T-helper 2 cell treated with Interferon-gamma antibody and Interleukin-4, amounts not matched to agents 5 μg/mL and 100 μg/mL, for 36 hours (primary cell): ENCODE measurements around the gene ATP2C2.
A peak's percentile ranks its signal among the peaks of the same experiment; 100 is the strongest.

Source experiments
- DNase-seq: peaks from one replicate; pipeline ENCODE4 v3.0.0; 2021; ENCODE audit warnings: low spot score
- H3K27ac Mint-ChIP-seq: one replicate; pipeline ENCODE4 v1.8.0; 2021; ENCODE audit warnings: mild to moderate bottlenecking, mixed read lengths
- H3K27me3 Mint-ChIP-seq: one replicate; pipeline ENCODE4 v1.8.0; 2021; ENCODE audit warnings: low read depth, mixed read lengths
- H3K36me3 Mint-ChIP-seq: one replicate; pipeline ENCODE4 v1.8.0; 2021; ENCODE audit warnings: low read depth, mixed read lengths
- H3K4me1 Mint-ChIP-seq: one replicate; pipeline ENCODE4 v1.8.0; 2021; ENCODE audit warnings: low read depth, mixed read lengths
- H3K4me3 Mint-ChIP-seq: one replicate; pipeline ENCODE4 v1.8.0; 2022; ENCODE audit warnings: mild to moderate bottlenecking, moderate library complexity, mixed read lengths
- H3K9me3 Mint-ChIP-seq: one replicate; pipeline ENCODE4 v1.8.0; 2021; ENCODE audit warnings: mixed read lengths

ATP2C2 gene

DNA sequence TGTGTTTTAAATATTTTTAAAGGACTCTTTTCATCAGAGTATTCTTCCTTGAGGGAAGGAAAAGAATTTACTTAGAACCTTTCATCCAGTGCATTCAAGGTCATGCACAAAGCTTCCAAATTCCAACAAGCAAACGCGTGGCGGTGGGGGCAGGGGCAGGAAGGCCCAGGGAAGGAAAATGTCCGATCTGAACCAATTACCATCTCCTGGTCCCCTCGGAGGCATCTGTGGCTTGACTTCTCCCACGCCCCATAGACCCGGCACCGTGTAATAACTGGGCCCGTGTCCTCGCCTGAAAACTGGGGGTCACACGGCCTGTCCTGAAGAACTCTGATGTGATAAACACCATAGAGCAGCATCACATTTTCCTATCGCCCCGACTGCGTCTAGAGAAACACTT is 117.8 kb downstream of the ATP2C2 start:
- DNase-seq, result no peak
- H3K4me1 Mint-ChIP-seq, result peaks cover 2% of the 10 kb centered on the region
- H3K4me3 Mint-ChIP-seq, result no peak overlapping the region
- no peaks in the 10 kb centered on the region for H3K27me3 Mint-ChIP-seq
- peaks cover 44% of the 10 kb centered on the region for H3K36me3 Mint-ChIP-seq
- H3K9me3 Mint-ChIP-seq, result no peaks in the 10 kb centered on the region
- no peak overlapping the region for H3K27ac Mint-ChIP-seq

DNA sequence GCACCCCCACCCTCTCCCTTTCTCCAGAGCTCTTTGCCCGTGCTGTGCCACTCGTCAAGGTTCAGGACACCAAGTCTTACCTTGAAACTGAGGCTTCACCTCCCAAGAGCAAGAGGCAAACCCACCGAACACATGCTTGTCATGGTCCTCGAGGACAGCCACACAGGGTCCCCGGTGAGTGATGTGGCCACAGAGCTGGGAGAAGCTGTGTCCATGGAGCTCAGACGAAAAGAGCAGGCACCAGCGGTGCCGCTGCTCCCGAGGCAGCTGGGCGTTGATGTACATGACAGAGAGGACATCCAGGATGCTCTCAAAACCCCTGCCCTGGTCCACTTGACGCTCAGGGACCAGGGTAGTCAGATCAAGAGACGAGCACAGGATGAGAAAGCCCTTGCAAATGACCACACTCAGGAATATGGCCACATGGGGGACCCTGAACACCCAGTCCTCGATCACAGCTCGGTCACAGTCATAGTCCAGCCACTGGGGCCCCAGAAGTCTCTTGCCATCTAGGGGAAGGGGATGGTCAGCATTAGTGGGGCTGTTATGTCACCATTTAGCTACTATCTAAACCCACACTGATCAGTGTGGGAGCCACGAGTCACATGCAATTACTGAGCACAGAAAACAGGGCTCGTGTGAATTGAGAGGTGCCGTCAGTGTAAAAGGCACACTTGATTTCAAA is 118.4 kb downstream of the ATP2C2 start:
- no peak overlapping the region for H3K4me3 Mint-ChIP-seq
- H3K36me3 Mint-ChIP-seq, result peaks cover 44% of the 10 kb centered on the region
- H3K27ac Mint-ChIP-seq, result no peak overlapping the region
- no peak for DNase-seq
- peaks cover 2% of the 10 kb centered on the region for H3K4me1 Mint-ChIP-seq
- no peaks in the 10 kb centered on the region for H3K27me3 Mint-ChIP-seq
- H3K9me3 Mint-ChIP-seq, result no peaks in the 10 kb centered on the region

DNA sequence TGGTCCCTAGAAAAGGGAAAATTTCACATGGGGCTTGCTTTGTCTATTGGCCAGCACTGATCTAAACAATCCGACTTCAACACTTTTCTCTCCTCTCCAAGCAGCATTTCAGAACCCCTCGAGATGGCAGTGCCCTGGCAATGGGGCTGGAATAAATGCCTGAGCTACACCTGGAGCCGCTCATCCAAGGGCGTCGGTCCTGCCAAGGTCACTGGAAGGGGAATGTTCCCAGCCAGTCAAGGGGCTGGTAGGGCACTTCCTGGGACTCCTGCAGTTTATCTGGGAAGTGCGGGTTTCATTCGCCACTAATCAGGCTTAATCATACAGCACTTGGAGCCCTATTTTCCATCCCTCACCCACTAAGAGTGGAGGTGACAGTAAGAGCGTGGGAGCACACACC is 119.0 kb downstream of the ATP2C2 start:
- no peak overlapping the region for H3K4me3 Mint-ChIP-seq
- H3K36me3 Mint-ChIP-seq, result peaks cover 47% of the 10 kb centered on the region

DNA sequence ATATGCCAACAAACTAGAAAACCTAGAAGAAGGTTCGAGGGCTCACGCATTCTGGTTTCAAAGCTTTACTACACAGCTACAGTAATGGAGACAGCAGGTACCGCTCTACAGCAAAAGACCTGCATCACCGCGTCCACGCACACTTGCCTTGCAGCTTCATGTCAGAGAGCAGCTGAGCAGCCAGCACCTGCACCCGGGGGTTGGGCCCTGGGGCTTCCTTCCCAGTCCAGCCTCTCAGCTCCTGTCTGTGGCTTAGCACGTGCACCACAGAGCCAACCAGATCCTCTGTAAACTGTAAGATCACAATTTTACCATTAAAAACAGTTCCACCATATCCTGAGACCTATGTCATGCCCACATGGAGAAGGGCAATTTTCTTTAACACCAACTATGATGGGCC is 120.8 kb downstream of the ATP2C2 start:
- DNase-seq, result no peak
- peaks cover 2% of the 10 kb centered on the region for H3K4me1 Mint-ChIP-seq
- H3K9me3 Mint-ChIP-seq, result peaks cover 6% of the 10 kb centered on the region
- no peaks in the 10 kb centered on the region for H3K27me3 Mint-ChIP-seq
- no peak overlapping the region for H3K4me3 Mint-ChIP-seq
- no peak overlapping the region for H3K27ac Mint-ChIP-seq
- H3K36me3 Mint-ChIP-seq, result peaks cover 58% of the 10 kb centered on the region

More for the DNA sequence above, 119.0 kb downstream of the ATP2C2 start:
- Mint-ChIP-seq H3K4me1 (peaks cover 2% of the 10 kb centered on the region), H3K27me3 (no peaks in the 10 kb centered on the region), H3K9me3 (no peaks in the 10 kb centered on the region), H3K27ac (no peak overlapping the region)
- no peak for DNase-seq

DNA sequence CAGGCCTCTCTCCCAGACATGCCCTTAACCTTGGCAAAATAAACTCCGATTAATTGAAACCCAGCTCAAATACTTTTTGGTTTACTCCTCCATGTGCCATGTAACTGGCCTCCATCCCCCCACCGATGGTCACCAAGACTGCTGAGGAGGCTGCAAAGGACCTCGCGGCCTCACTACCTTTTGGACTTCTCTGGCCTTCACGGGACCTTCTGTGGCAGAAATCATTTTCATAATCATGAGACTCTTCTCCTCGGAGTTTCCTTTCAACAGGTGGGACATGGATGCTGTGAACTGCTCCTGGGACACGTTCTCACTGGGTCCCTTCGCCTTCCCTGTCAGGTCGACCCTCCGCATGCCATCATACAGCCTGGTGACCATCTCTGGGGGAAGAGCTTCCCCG is 127.2 kb downstream of the ATP2C2 start:
- Mint-ChIP-seq H3K36me3 (peaks cover 75% of the 10 kb centered on the region), H3K4me1 (peaks cover 2% of the 10 kb centered on the region), H3K9me3 (peaks cover 16% of the 10 kb centered on the region), H3K27me3 (no peaks in the 10 kb centered on the region), H3K27ac (no peak overlapping the region), H3K4me3 (no peak overlapping the region)
- no peak for DNase-seq

DNA sequence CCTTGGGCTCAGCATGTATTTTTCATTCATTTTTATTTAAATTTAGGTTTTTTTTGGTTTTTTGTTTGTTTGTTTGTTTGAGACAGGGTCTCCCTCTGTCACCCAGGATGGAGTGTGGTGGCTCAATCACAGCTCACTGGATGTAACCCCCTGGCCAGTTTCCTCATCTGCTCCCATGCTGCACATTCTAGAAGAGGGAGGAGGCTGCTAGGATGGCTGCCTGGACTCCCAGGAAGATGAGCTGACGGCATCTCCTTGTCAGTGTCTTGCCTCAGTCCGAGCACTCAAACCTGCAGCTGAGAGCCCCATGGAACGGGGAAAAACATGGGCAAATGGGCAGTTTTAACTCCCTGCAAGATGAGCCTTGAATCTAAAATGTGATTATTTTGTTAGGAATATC is 128.7 kb downstream of the ATP2C2 start:
- Mint-ChIP-seq H3K9me3 (peaks cover 16% of the 10 kb centered on the region), H3K27me3 (no peaks in the 10 kb centered on the region), H3K4me1 (peaks cover 2% of the 10 kb centered on the region), H3K27ac (no peak overlapping the region), H3K4me3 (no peak overlapping the region), H3K36me3 (peaks cover 66% of the 10 kb centered on the region)
- DNase-seq, result no peak

DNA sequence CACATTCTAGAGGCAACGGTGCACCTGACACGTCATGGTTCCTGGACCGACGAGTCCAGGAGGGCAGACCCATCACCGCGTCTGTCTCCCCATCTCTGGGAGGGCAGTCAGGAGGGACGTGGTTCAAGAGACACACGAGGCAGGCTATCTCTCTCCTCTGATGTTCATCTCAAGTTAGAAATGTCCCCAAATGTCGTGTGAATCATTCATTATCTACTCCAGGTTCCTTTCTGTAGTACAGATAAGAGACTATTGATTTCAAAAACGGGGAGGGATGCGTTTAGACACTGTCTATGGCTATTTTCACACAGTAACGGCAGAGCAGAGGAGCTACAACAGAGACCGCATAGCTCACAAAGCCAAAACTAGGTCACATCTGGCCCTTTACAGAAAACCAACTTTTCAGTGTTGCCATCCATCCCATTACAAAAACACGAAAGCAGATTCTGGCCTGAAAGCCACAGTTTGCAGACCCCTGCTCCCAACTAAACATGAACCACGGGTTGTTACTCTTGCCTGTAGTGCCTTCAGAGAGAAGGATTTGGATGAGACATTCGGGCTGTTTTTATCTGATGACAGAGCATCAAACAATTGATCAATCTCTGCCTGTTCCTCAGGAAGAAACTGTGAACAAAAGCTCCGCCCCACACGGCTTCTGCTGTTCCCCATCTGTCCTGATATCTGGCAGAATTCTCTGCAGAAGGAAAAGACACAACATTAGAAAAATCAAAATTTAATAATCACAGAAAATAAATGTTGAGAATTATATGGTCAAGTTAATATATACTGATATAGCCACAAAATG is 129.3 kb downstream of the ATP2C2 start:
- Mint-ChIP-seq H3K4me1 (peaks cover 2% of the 10 kb centered on the region), H3K27me3 (no peaks in the 10 kb centered on the region), H3K36me3 (peaks cover 65% of the 10 kb centered on the region), H3K4me3 (no peak overlapping the region), H3K9me3 (peaks cover 16% of the 10 kb centered on the region), H3K27ac (no peak overlapping the region)
- no peak for DNase-seq

DNA sequence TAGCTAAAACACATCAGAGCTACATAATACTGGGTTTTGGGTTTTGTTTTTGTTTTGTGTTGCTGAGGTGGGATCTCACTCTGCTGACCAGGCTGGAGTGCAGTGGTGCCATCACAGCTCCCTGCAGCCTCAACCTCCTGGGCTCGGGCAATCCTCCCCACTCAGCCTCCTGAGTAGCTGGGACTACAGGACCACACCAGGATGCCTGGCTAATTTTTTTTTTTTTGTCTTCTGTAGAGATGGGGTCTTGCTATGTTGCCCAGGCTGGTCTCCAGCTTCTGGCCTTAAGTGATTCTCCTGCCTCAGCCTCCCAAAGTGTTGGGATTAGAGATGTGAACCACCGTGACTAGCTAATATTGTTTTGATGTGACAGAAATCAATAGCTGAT is 129.9 kb downstream of the ATP2C2 start:
- no peak overlapping the region for H3K27ac Mint-ChIP-seq
- peaks cover 2% of the 10 kb centered on the region for H3K4me1 Mint-ChIP-seq
- DNase-seq, result no peak
- H3K27me3 Mint-ChIP-seq, result no peaks in the 10 kb centered on the region
- H3K36me3 Mint-ChIP-seq, result peaks cover 59% of the 10 kb centered on the region
- H3K4me3 Mint-ChIP-seq, result no peak overlapping the region
- peaks cover 12% of the 10 kb centered on the region for H3K9me3 Mint-ChIP-seq

DNA sequence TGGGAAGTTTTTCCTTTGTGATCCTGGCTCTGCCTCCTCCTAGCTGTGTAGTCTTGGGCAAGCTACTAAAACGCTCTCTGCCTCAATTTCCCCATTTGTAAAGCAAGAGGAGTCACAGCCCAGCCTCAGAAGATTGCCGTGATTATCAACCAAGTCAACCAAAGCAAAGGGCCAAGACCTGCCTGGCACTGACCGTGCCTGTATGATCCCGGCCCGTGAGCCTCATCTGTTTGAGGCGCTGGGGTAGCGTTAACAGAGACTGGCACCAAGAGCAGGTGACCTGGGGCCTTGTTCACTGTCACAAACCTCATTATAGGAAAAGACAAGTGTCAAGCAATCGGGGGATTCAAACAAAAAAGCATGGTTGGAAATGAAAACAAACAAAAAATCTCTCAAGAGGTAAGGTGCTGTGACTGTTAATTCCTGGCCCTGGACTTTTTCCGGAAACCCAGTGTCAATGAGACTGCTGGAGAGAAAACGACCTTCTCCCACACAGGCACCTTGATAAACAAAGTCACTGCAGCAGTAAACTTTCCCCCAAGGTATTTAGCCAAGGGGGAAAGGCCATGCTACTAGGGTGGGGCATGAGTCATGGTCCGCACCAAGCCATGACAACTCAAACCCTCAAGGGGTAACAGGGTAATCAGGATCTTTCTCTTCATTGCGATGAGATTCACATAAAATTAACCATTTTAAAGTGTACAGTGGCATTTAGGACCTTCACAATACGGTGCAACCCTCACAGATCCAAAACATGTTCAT is 130.7 kb downstream of the ATP2C2 start:
- peaks cover 8% of the 10 kb centered on the region for H3K4me1 Mint-ChIP-seq
- H3K9me3 Mint-ChIP-seq, result peaks cover 10% of the 10 kb centered on the region
- no peak overlapping the region for H3K27ac Mint-ChIP-seq
- DNase-seq, result no peak
- no peak overlapping the region for H3K4me3 Mint-ChIP-seq
- peaks cover 52% of the 10 kb centered on the region for H3K36me3 Mint-ChIP-seq
- H3K27me3 Mint-ChIP-seq, result no peaks in the 10 kb centered on the region

DNA sequence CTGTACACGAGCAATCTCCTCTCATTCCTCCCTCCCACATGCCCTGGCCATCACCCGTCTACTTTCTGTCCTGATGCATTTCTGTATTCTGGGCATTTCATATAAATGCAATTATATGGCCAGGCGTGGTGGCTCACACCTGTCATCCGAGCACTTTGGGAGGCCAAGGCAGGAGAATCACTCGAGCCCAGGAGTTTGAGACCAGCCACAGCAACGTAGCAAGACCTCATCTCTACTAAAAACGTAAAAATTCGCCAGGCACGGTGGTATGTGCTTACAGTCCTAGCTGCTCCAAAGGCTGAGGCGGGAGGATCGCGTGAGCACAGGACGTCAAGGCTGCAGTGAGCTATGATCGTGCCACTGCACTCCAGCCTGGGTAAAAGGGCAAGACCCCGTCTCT is 131.3 kb downstream of the ATP2C2 start:
- DNase-seq, result no peak
- Mint-ChIP-seq H3K36me3 (peaks cover 46% of the 10 kb centered on the region), H3K9me3 (peaks cover 6% of the 10 kb centered on the region), H3K27me3 (no peaks in the 10 kb centered on the region), H3K27ac (no peak overlapping the region), H3K4me1 (peaks cover 9% of the 10 kb centered on the region), H3K4me3 (no peak overlapping the region)

DNA sequence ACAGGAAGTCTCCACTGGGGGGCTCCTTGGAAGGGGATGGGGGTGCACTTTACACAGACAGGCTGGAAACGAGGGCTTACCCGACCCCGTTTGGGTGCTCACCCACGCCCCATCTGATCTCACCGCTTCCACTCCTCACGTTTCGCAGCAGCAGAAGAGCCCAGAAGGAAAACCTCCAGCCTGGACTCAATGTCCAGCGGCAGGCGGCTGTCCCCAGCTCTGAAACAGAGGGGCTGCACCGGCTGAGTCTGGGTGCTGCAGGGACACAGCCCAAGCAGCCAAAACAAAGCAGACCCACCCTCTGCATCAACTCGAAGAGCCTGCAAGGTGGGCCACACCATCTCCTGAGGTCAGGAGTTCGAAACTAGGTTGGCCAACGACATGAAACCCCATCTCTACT is 132.2 kb downstream of the ATP2C2 start:
- Mint-ChIP-seq H3K4me3 (no peak overlapping the region), H3K4me1 (peaks cover 16% of the 10 kb centered on the region), H3K36me3 (peaks cover 39% of the 10 kb centered on the region), H3K27ac (no peak overlapping the region), H3K27me3 (no peaks in the 10 kb centered on the region), H3K9me3 (no peaks in the 10 kb centered on the region)
- DNase-seq, result no peak

DNA sequence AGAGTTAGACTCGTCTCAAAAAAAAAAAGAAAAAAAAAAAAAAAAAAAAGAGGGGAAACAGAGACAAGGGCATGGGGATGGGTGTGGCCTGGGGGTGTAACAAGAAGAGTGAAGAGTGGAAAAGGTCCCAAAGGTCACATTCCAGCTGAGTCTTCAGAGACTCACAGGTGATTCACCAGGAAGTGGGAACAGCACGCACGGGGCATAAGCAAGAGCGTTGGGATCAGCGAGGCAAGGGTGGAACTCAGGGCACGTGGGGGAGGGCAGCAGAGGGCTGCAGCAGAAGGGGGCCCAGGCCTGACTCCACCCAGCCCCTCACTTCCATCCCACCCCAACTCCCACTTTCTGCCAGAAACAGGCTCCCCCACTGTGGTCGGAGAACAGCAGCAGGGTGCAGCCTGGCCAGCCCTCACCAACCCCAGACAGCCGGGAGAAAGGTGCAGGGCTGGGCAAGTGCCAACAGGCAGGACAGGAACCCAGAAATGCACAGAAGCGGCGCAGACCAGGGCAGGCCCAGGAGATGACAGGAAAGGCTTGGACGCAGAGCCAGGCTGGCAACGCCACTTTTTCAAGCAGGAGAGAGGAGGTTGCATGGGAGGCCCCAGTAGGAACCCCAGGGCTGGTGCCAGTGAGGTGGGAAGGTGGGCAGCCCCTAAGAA is 132.9 kb downstream of the ATP2C2 start:
- DNase-seq, result no peak
- Mint-ChIP-seq H3K4me3 (no peak overlapping the region), H3K27me3 (no peaks in the 10 kb centered on the region), H3K27ac (no peak overlapping the region), H3K4me1 (peaks cover 22% of the 10 kb centered on the region), H3K9me3 (no peaks in the 10 kb centered on the region), H3K36me3 (peaks cover 33% of the 10 kb centered on the region)

DNA sequence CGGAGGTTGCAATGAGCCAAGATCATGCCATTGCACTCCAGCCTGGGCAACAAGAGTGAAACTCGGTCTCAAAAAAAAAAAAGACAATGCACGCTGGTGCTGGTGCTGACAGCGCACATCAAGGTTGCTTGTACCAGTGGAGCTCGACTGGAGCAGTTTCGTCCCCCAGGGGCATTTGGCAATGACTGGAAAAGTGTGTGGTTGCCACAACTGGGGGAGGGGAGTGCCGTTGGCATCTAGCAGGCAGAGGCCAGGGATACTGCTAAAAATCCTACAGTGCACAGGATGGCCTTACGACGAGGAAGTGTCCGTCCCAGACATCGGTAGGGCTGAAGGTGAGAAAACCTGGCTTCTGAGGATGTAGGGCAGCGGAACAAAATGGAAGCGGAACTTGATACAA is 133.7 kb downstream of the ATP2C2 start:
- no peak for DNase-seq
- Mint-ChIP-seq H3K4me3 (no peak overlapping the region), H3K27ac (no peak overlapping the region), H3K9me3 (no peaks in the 10 kb centered on the region), H3K27me3 (no peaks in the 10 kb centered on the region), H3K4me1 (peaks cover 28% of the 10 kb centered on the region), H3K36me3 (peaks cover 25% of the 10 kb centered on the region)

DNA sequence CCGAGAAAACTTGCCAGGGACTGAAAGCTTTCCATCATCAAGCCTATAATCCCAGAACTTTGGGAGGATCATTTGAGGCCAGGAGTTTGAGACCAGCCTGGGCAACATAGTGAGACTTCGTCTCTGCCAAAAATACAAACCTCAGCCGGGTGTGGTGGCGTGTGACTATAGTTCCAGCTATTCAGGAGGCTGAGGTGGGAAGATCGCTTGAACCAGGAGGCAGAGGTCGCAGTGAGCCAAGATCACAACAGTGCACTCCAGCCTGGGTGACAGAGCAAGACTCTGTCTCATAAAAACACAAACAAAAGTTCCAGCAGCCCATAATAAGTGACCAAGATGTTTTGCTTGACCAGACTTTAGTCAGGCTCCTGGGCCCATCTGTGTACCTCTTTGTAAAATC is 134.2 kb downstream of the ATP2C2 start:
- Mint-ChIP-seq H3K36me3 (peaks cover 23% of the 10 kb centered on the region), H3K4me3 (no peak overlapping the region), H3K4me1 (peaks cover 33% of the 10 kb centered on the region), H3K9me3 (no peaks in the 10 kb centered on the region), H3K27ac (peak overlapping the region; percentile 41), H3K27me3 (no peaks in the 10 kb centered on the region)
- DNase-seq, result no peak
